ENCODE results near the gene PCYT1A.

DNA sequence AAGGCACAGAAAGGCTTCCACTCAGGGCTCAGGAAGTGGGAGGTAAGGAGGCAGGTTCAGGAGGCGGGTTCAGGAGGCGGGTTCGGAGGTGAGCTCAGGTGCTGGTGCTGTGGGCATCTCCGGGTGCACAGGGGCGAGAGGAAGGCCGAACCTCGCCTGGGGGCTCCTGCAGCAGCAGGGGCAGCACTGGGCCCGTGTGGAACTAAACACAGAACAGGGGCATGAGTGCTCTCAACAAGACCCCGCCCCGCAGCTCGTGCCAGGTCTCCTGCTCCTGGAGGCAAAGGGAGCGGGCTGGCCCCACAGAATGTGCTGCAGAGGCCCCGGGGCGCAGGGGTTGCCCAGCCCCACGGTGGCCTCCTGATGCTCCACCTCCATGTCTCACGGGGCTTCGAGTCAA lies 90.0 kb downstream of the PCYT1A start:
- TF ChIP-seq, protein P1, sequence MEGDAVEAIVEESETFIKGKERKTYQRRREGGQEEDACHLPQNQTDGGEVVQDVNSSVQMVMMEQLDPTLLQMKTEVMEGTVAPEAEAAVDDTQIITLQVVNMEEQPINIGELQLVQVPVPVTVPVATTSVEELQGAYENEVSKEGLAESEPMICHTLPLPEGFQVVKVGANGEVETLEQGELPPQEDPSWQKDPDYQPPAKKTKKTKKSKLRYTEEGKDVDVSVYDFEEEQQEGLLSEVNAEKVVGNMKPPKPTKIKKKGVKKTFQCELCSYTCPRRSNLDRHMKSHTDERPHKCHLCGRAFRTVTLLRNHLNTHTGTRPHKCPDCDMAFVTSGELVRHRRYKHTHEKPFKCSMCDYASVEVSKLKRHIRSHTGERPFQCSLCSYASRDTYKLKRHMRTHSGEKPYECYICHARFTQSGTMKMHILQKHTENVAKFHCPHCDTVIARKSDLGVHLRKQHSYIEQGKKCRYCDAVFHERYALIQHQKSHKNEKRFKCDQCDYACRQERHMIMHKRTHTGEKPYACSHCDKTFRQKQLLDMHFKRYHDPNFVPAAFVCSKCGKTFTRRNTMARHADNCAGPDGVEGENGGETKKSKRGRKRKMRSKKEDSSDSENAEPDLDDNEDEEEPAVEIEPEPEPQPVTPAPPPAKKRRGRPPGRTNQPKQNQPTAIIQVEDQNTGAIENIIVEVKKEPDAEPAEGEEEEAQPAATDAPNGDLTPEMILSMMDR (IDR thresholded peaks at IDR 0.05 in 4 of 5, conservative IDR thresholded peaks at IDR 0.05 in 1 of 5) = no peak
- TF ChIP-seq POLR2A (IDR thresholded peaks at IDR 0.05) = no peak
